DMS 273 (cell line): ENCODE measurements around the gene COX14.

ENCODE experiments used
- DNase-seq: peaks from one replicate; lab custom pipeline; 2025; ENCODE audit not compliant: unreplicated experiment; lab: John Stamatoyannopoulos, UW

Gene COX14

GRCh38 chr12:50084775-50085614 is 27.0 kb upstream of the COX14 start, which contains the start of gene SMARCD1:
Gene SMARCD1 (plus strand): TSS chr12:50085342. CDS start chr12:50085370, 28 bp downstream.
- DNase-seq, result peak; percentile 96

- no peak for DNase-seq
Observed at GRCh38 chr12:50085615-50086072, 26.4 kb upstream of the COX14 start.

GRCh38 chr12:50086148-50086547 is 25.9 kb upstream of the COX14 start:
- no peak for DNase-seq

GRCh38 chr12:50087151-50087550 is 24.9 kb upstream of the COX14 start:
- DNase-seq, result no peak

- no peak for DNase-seq
Observed at GRCh38 chr12:50087995-50088394, 24.0 kb upstream of the COX14 start.

- DNase-seq, result peak; percentile 71
Observed at GRCh38 chr12:50088577-50089335, 23.3 kb upstream of the COX14 start.

GRCh38 chr12:50089730-50090129 is 22.3 kb upstream of the COX14 start:
- DNase-seq, result no peak

GRCh38 chr12:50090391-50090790 is 21.6 kb upstream of the COX14 start:
- DNase-seq, result no peak

GRCh38 chr12:50097952-50098351 is 14.1 kb upstream of the COX14 start:
- no peak for DNase-seq

GRCh38 chr12:50099302-50100008 is 12.6 kb upstream of the COX14 start:
- no peak for DNase-seq

GRCh38 chr12:50100561-50100960 is 11.5 kb upstream of the COX14 start:
- no peak for DNase-seq

GRCh38 chr12:50101663-50102062 is 10.4 kb upstream of the COX14 start:
- DNase-seq, result peak; percentile 57

- peak; percentile 13 for DNase-seq
Observed at GRCh38 chr12:50102131-50102531, 9.9 kb upstream of the COX14 start.

- DNase-seq, result peak; percentile 30
Observed at GRCh38 chr12:50102646-50103309, 9.3 kb upstream of the COX14 start.

GRCh38 chr12:50103351-50103750 is 8.7 kb upstream of the COX14 start:
- DNase-seq, result no peak

GRCh38 chr12:50103767-50104321 is 8.2 kb upstream of the COX14 start, which contains the start of gene GPD1:
Gene GPD1 (plus strand): TSS chr12:50104008. CDS start chr12:50104051, 43 bp downstream.
- peak; percentile 87 for DNase-seq

- no peak for DNase-seq
Observed at GRCh38 chr12:50104417-50105366, 7.3 kb upstream of the COX14 start.

- no peak for DNase-seq
Observed at GRCh38 chr12:50105913-50106450, 6.1 kb upstream of the COX14 start.

GRCh38 chr12:50106907-50107306 is 5.1 kb upstream of the COX14 start:
- DNase-seq, result no peak
